ENCODE measurements around the gene SH3PXD2B. TPM values are rescaled to one million over a fixed set of nuclear protein-coding genes. Genes with fewer than 3 reads are reported as not detected.

The SH3PXD2B gene
- total and polyA plus RNA-seq, 8 donors, result 6.7 to 63.0 (median 20.5) TPM

GRCh38 chr5:172487671-172488070, 33.3 kb upstream of the SH3PXD2B start:
- DNase-seq, result no peak
- H3K36me3 ChIP-seq, result no peaks in the 10 kb centered on the region
- WGBS, 5 donors, result 78 to 86% (median 81%) methylated on average over 9 of the region's 9 CpGs
- no peaks in the 10 kb centered on the region for H3K9me3 ChIP-seq
- no peaks in the 10 kb centered on the region for H3K4me1 ChIP-seq
- H3K27ac ChIP-seq, result no peak overlapping the region
- intact Hi-C loops (cut with DNase I; ENCODE audit: low total_unique reads), result no loop called here
- no peak overlapping the region for H3K4me3 ChIP-seq
- H3K27me3 ChIP-seq, result no peaks in the 10 kb centered on the region
- TF ChIP-seq POLR2AphosphoS5 (IDR thresholded peaks at IDR 0.05) (no peak), POLR2A (IDR thresholded peaks at IDR 0.05) (no peak), EP300 (IDR thresholded peaks at IDR 0.05) (no peak), CTCF (IDR thresholded peaks at IDR 0.05) (no peak)

- TF ChIP-seq CTCF (IDR thresholded peaks at IDR 0.05), result no peak
- no peak for TF ChIP-seq EP300 (IDR thresholded peaks at IDR 0.05)
- TF ChIP-seq POLR2A (IDR thresholded peaks at IDR 0.05), result no peak
- TF ChIP-seq POLR2AphosphoS5 (IDR thresholded peaks at IDR 0.05), result no peak
- no peak overlapping the region for H3K27ac ChIP-seq
- intact Hi-C loops (cut with DNase I; ENCODE audit: low total_unique reads), result no loop called here
- no peaks in the 10 kb centered on the region for H3K4me1 ChIP-seq
- H3K36me3 ChIP-seq, result no peaks in the 10 kb centered on the region
- WGBS, 5 donors, result 89 to 96% (median 94%) methylated on average over 5 of the region's 5 CpGs
- no peak for DNase-seq
- no peaks in the 10 kb centered on the region for H3K9me3 ChIP-seq
- H3K4me3 ChIP-seq, result no peak overlapping the region
- no peaks in the 10 kb centered on the region for H3K27me3 ChIP-seq
These were observed 32.6 kb upstream of the SH3PXD2B start for GRCh38 chr5:172486912-172487311.

GRCh38 chr5:172486451-172486850, 32.1 kb upstream of the SH3PXD2B start:
- TF ChIP-seq POLR2A (IDR thresholded peaks at IDR 0.05) (no peak), POLR2AphosphoS5 (IDR thresholded peaks at IDR 0.05) (no peak), EP300 (IDR thresholded peaks at IDR 0.05) (no peak), CTCF (IDR thresholded peaks at IDR 0.05) (no peak)
- Histone ChIP-seq H3K27me3 (no peaks in the 10 kb centered on the region), H3K4me3 (no peak overlapping the region), H3K27ac (no peak overlapping the region), H3K9me3 (no peaks in the 10 kb centered on the region), H3K4me1 (no peaks in the 10 kb centered on the region), H3K36me3 (no peaks in the 10 kb centered on the region)
- intact Hi-C loops (cut with DNase I; ENCODE audit: low total_unique reads), result no loop called here
- DNase-seq, result no peak
- 83 to 87% (median 85%) methylated on average over 12 of the region's 12 CpGs for WGBS, 5 donors

- H3K36me3 ChIP-seq, result no peaks in the 10 kb centered on the region
- TF ChIP-seq CTCF (IDR thresholded peaks at IDR 0.05) (no peak), EP300 (IDR thresholded peaks at IDR 0.05) (no peak), POLR2AphosphoS5 (IDR thresholded peaks at IDR 0.05) (no peak), POLR2A (IDR thresholded peaks at IDR 0.05) (no peak)
- no peak for DNase-seq
- no peaks in the 10 kb centered on the region for H3K27me3 ChIP-seq
- no peak overlapping the region for H3K4me3 ChIP-seq
- WGBS, 5 donors, result 69 to 92% (median 89%) methylated on average over 3 of the region's 3 CpGs
- H3K9me3 ChIP-seq, result no peaks in the 10 kb centered on the region
- intact Hi-C loops (cut with DNase I; ENCODE audit: low total_unique reads), result no loop called here
- H3K4me1 ChIP-seq, result no peaks in the 10 kb centered on the region
- no peak overlapping the region for H3K27ac ChIP-seq
These were observed 31.3 kb upstream of the SH3PXD2B start for GRCh38 chr5:172485511-172486202.

Measured in stomach (tissue), 9 donors.